Measurements from ENCODE around the gene NOXO1.

Gene NOXO1

GRCh38 chr16:1973461-1974156 is 7.7 kb downstream of the NOXO1 start:
- TF ChIP-seq CTCF (IDR thresholded peaks at IDR 0.05; ENCODE audit: low read depth, low read length, missing control alignments) = no peak
- DNase-seq (ENCODE audit: extremely low read depth, low read depth) = no peak
- H3K4me3 ChIP-seq (replicated peaks; ENCODE audit: low read depth, low read length) = peak overlapping the region; percentile 95

- no peak for DNase-seq (ENCODE audit: extremely low read depth, low read depth)
- peak overlapping the region; percentile 95 for H3K4me3 ChIP-seq (replicated peaks; ENCODE audit: low read depth, low read length)
- no peak for TF ChIP-seq CTCF (IDR thresholded peaks at IDR 0.05; ENCODE audit: low read depth, low read length, missing control alignments)
Observed at GRCh38 chr16:1972490-1972877, 8.8 kb downstream of the NOXO1 start.

- TF ChIP-seq CTCF (IDR thresholded peaks at IDR 0.05; ENCODE audit: low read depth, low read length, missing control alignments) = no peak
- peak; percentile 72 for DNase-seq (ENCODE audit: extremely low read depth, low read depth)
Observed at GRCh38 chr16:1971796-1972489, 9.3 kb downstream of the NOXO1 start, which contains the start of gene TBL3. Gene TBL3 (plus strand): TSS chr16:1972053. CDS start chr16:1972165, 112 bp downstream.

GRCh38 chr16:1968146-1968953 is 12.9 kb downstream of the NOXO1 start:
- TF ChIP-seq CTCF (IDR thresholded peaks at IDR 0.05; ENCODE audit: low read depth, low read length, missing control alignments) = no peak
- DNase-seq (ENCODE audit: extremely low read depth, low read depth) = no peak
- no peak overlapping the region for H3K4me3 ChIP-seq (replicated peaks; ENCODE audit: low read depth, low read length)

More at GRCh38 chr16:1971796-1972489, 9.3 kb downstream of the NOXO1 start, which contains the start of gene TBL3:
- H3K4me3 ChIP-seq (replicated peaks; ENCODE audit: low read depth, low read length) = peak within 1 kb of the TSS; percentile 95

GRCh38 chr16:1966460-1966859 is 14.8 kb downstream of the NOXO1 start, which contains the start of gene RNF151:
Gene RNF151 (plus strand): TSS chr16:1966856. CDS start chr16:1966882, 26 bp downstream.
- TF ChIP-seq CTCF (IDR thresholded peaks at IDR 0.05; ENCODE audit: low read depth, low read length, missing control alignments) = no peak
- no peak for DNase-seq (ENCODE audit: extremely low read depth, low read depth)
- peak within 1 kb of the TSS; percentile 86 for H3K4me3 ChIP-seq (replicated peaks; ENCODE audit: low read depth, low read length)

GRCh38 chr16:1965396-1966001 is 15.8 kb downstream of the NOXO1 start:
- TF ChIP-seq CTCF (IDR thresholded peaks at IDR 0.05; ENCODE audit: low read depth, low read length, missing control alignments) = no peak
- H3K4me3 ChIP-seq (replicated peaks; ENCODE audit: low read depth, low read length) = peak overlapping the region; percentile 86
- DNase-seq (ENCODE audit: extremely low read depth, low read depth) = no peak
